ENCODE results near the gene CISTR. TPM values are rescaled to one million over a fixed set of nuclear protein-coding genes. Genes with fewer than 3 reads are reported as not detected.
"Not testable (repeated sequence)": the region's sequence is repeated elsewhere in the genome, so short reads cannot be mapped to it uniquely, and the experiment has no call there.

The CISTR gene
- polyA plus RNA-seq, 1 donor: not detected

DNA sequence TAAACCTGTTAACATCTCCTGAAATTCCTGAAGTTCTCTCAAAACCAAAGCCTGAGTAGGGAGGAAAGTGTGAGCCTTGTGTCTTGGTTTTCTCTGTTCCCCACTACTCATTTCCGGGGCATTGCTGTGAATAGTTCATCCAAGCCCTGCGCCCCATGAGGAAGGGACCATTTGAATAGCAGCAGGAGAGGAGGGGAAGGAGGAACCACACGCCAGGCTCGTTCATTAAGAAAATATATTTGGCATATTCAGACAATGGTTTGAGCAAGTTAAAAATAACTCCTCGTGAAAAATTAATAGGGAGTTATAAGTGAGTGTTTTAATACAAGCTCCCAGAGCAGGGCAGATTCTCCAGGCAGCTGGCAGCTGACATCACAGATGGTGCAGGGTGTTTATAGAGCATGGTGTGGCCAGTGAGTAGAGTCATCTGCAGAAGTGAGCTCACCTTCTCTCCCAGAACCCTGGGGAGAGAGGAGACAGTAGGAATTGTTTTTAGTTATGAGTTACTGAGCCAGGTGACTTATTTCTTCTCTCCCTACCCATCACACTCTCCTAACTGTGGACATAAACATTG lies 29.5 kb upstream of the CISTR start:
- no peak overlapping the region for H3K4me3 ChIP-seq (ENCODE audit: low read length)
- no peaks in the 10 kb centered on the region for H3K4me1 ChIP-seq (ENCODE audit: control insufficient read depth, insufficient read depth, low read length)
- peaks cover 72% of the 10 kb centered on the region for H3K27me3 ChIP-seq (ENCODE audit: control insufficient read depth, insufficient read depth, low read length)
- 80% methylated on average over 2 of the region's 5 CpGs for WGBS (ENCODE audit: insufficient coverage, low lambda C conversion rate)
- H3K36me3 ChIP-seq (ENCODE audit: control insufficient read depth, insufficient read depth, low read length): no peaks in the 10 kb centered on the region
- no peak overlapping the region for H3K27ac ChIP-seq (ENCODE audit: low read length)
- no peak for DNase-seq
- H3K9me3 ChIP-seq (ENCODE audit: control insufficient read depth, low read depth, low read length): no peaks in the 10 kb centered on the region

GRCh38 chr12:53780323-53780722 lies 28.5 kb upstream of the CISTR start:
- Histone ChIP-seq H3K9me3 (ENCODE audit: control insufficient read depth, low read depth, low read length) (no peaks in the 10 kb centered on the region), H3K27ac (ENCODE audit: low read length) (no peak overlapping the region), H3K27me3 (ENCODE audit: control insufficient read depth, insufficient read depth, low read length) (peaks cover 75% of the 10 kb centered on the region), H3K4me3 (ENCODE audit: low read length) (no peak overlapping the region), H3K36me3 (ENCODE audit: control insufficient read depth, insufficient read depth, low read length) (no peaks in the 10 kb centered on the region), H3K4me1 (ENCODE audit: control insufficient read depth, insufficient read depth, low read length) (no peaks in the 10 kb centered on the region)
- 24% methylated on average over 2 of the region's 3 CpGs for WGBS (ENCODE audit: insufficient coverage, low lambda C conversion rate)
- DNase-seq: no peak

GRCh38 chr12:53779679-53780078 lies 27.9 kb upstream of the CISTR start:
- whole genome bisulfite sequencing (ENCODE audit: insufficient coverage, low lambda C conversion rate): 100% methylated on average over 1 of the region's 7 CpGs
- peaks cover 69% of the 10 kb centered on the region for H3K27me3 ChIP-seq (ENCODE audit: control insufficient read depth, insufficient read depth, low read length)
- not testable (repeated sequence) for H3K4me1 ChIP-seq (ENCODE audit: control insufficient read depth, insufficient read depth, low read length); DNase-seq; H3K9me3 ChIP-seq (ENCODE audit: control insufficient read depth, low read depth, low read length); H3K27ac ChIP-seq (ENCODE audit: low read length); H3K36me3 ChIP-seq (ENCODE audit: control insufficient read depth, insufficient read depth, low read length); H3K4me3 ChIP-seq (ENCODE audit: low read length)

DNA sequence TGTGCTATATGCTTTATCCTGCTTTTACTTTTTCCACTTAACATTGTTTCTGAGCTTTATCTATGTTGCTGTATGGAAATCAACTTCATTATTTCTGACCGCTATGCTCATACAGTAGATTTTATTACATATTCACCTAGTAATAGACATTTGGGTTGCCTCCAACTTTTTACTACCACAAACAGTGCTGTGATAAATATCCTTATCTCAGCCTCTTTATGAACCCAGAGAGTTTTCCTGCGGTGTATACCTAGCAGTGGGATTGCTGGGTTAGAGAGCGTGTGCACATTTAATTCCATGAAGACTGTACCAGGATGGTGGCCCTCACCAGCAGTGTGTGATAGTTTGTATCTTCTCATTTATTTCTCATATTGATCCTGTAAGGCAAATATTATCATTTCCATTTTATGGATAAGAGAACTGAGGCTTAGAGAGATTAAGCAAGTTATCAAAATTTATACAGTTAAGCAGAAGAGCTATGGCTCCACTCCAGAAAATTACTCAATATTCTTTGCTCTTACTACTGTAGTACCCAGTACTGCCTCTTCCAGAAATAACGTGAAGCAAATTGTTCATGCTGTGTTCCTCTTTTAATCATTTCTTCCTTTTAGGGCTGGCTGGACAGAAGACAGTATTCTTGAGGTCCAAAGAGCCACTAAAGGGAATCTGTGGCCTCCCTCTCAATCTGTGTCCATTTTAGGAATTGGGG lies 26.3 kb upstream of the CISTR start:
- no peak for DNase-seq
- Histone ChIP-seq H3K27ac (ENCODE audit: low read length) (no peak overlapping the region), H3K4me3 (ENCODE audit: low read length) (no peak overlapping the region), H3K9me3 (ENCODE audit: control insufficient read depth, low read depth, low read length) (no peaks in the 10 kb centered on the region), H3K27me3 (ENCODE audit: control insufficient read depth, insufficient read depth, low read length) (peaks cover 64% of the 10 kb centered on the region), H3K36me3 (ENCODE audit: control insufficient read depth, insufficient read depth, low read length) (no peaks in the 10 kb centered on the region), H3K4me1 (ENCODE audit: control insufficient read depth, insufficient read depth, low read length) (no peaks in the 10 kb centered on the region)
- WGBS (ENCODE audit: insufficient coverage, low lambda C conversion rate): no CpG with 5 or more reads among the region's 4 CpGs

DNA sequence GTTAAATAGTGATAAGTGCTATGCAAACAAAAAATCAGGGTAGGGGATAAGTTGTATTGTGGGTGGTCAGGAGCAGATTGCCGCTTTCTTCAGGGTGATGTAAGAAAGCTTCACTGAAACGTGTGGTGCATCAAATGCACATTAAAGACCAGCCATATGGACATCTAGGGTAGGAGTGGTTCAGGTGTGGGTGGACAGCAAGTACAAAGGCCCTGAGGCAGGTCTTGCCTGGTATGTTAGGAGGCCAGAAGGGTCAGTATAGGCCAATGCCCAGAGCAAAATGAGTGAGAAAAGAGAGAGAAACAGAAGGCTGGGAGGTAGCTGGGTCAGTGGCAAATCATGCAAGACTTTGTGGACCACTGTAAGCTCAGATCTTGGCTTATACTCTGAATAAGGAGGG lies 25.6 kb upstream of the CISTR start:
- WGBS (ENCODE audit: insufficient coverage, low lambda C conversion rate): no CpG with 5 or more reads among the region's 2 CpGs

DNA sequence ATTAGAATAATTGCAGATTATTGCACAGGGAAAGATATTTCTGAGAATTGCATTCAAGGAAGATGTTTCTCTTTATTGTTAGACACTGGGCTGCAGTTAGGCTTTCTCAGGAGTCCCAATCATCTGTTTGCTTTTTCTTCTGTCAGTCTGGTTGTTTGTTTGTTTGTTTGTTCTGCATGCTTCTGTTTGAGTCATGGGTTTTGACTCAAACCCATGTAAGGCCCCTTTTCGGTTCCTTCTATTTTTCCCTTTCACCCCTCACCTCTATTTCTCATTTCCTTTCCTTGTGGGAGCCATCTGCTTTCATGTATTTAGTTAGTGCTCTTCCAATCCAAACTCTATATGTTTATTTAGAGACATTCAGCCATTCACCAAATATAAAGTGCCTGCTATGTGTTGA lies 25.1 kb upstream of the CISTR start:
- no peaks in the 10 kb centered on the region for H3K36me3 ChIP-seq (ENCODE audit: control insufficient read depth, insufficient read depth, low read length)
- H3K4me3 ChIP-seq (ENCODE audit: low read length): no peak overlapping the region
- DNase-seq: no peak
- H3K27me3 ChIP-seq (ENCODE audit: control insufficient read depth, insufficient read depth, low read length): peaks cover 60% of the 10 kb centered on the region
- WGBS (ENCODE audit: insufficient coverage, low lambda C conversion rate): 88% methylated on average over 1 of the region's 1 CpG
- H3K9me3 ChIP-seq (ENCODE audit: control insufficient read depth, low read depth, low read length): no peaks in the 10 kb centered on the region
- no peaks in the 10 kb centered on the region for H3K4me1 ChIP-seq (ENCODE audit: control insufficient read depth, insufficient read depth, low read length)
- no peak overlapping the region for H3K27ac ChIP-seq (ENCODE audit: low read length)

More for the DNA sequence above, 25.6 kb upstream of the CISTR start:
- Histone ChIP-seq H3K27ac (ENCODE audit: low read length) (no peak overlapping the region), H3K4me3 (ENCODE audit: low read length) (no peak overlapping the region), H3K4me1 (ENCODE audit: control insufficient read depth, insufficient read depth, low read length) (no peaks in the 10 kb centered on the region), H3K9me3 (ENCODE audit: control insufficient read depth, low read depth, low read length) (no peaks in the 10 kb centered on the region), H3K27me3 (ENCODE audit: control insufficient read depth, insufficient read depth, low read length) (peaks cover 61% of the 10 kb centered on the region), H3K36me3 (ENCODE audit: control insufficient read depth, insufficient read depth, low read length) (no peaks in the 10 kb centered on the region)
- DNase-seq: no peak

DNA sequence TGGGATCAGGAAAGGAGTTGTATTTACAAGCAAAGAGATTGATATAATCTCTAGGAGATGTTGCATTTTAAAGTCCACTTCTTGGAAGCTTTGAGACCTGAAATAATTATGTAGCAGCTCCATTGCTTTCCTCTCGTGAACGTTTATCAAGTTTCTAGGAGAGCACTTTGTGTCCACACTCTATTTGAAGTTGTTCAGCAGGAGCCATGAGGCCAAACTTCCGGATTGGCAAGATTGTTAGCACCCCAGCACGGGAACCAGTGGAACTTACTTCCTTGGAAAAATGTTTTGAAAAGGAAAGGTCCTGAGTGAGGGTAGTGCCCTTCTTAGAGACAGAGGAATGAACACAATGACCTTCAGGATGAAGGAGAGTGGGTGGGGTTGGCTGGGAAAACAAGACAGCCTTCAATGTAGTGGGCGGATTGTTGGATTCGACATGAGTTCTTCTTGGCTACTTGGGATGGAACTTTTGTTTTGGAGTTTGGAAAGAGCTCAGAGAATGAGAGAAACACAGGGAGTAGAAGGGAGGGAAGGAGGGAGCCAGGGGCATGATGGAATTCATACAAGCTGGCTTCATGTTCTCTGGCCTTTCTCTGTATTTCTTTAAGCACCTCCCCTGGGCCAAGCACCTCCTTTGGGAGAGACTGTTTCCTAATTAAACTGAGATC lies 23.8 kb upstream of the CISTR start:
- Histone ChIP-seq H3K4me1 (ENCODE audit: control insufficient read depth, insufficient read depth, low read length) (no peaks in the 10 kb centered on the region), H3K27me3 (ENCODE audit: control insufficient read depth, insufficient read depth, low read length) (peaks cover 57% of the 10 kb centered on the region), H3K9me3 (ENCODE audit: control insufficient read depth, low read depth, low read length) (no peaks in the 10 kb centered on the region), H3K36me3 (ENCODE audit: control insufficient read depth, insufficient read depth, low read length) (no peaks in the 10 kb centered on the region), H3K4me3 (ENCODE audit: low read length) (no peak overlapping the region), H3K27ac (ENCODE audit: low read length) (no peak overlapping the region)
- no peak for DNase-seq
- 100% methylated on average over 1 of the region's 6 CpGs for WGBS (ENCODE audit: insufficient coverage, low lambda C conversion rate)

GRCh38 chr12:53770281-53770680 lies 18.5 kb upstream of the CISTR start:
- no peak overlapping the region for H3K4me3 ChIP-seq (ENCODE audit: low read length)
- no peaks in the 10 kb centered on the region for H3K4me1 ChIP-seq (ENCODE audit: control insufficient read depth, insufficient read depth, low read length)
- no peak overlapping the region for H3K27ac ChIP-seq (ENCODE audit: low read length)
- no peak for DNase-seq
- H3K27me3 ChIP-seq (ENCODE audit: control insufficient read depth, insufficient read depth, low read length): peaks cover 53% of the 10 kb centered on the region
- H3K36me3 ChIP-seq (ENCODE audit: control insufficient read depth, insufficient read depth, low read length): no peaks in the 10 kb centered on the region
- no peaks in the 10 kb centered on the region for H3K9me3 ChIP-seq (ENCODE audit: control insufficient read depth, low read depth, low read length)

DNA sequence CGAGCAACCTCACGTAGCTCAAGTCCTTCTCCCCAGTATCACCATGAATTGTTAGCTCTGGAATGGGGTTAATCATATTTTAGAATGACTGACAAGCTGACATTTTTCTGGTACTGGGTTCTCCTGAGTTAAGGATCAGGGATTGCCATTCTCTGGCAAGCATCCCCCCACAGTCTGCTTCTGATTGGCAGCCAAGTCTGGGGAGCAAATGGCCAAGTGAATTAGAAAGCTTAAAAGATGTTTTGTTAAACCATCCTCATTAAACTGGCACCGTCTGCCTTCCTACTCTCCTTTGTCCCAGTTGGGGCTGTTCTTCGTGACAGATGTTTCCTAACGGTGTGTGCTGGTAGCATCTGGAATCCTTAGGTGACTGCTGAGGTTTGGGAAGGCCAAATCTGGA lies 17.2 kb upstream of the CISTR start:
- Histone ChIP-seq H3K36me3 (ENCODE audit: control insufficient read depth, insufficient read depth, low read length) (no peaks in the 10 kb centered on the region), H3K4me3 (ENCODE audit: low read length) (no peak overlapping the region), H3K9me3 (ENCODE audit: control insufficient read depth, low read depth, low read length) (no peaks in the 10 kb centered on the region), H3K27ac (ENCODE audit: low read length) (no peak overlapping the region), H3K4me1 (ENCODE audit: control insufficient read depth, insufficient read depth, low read length) (no peaks in the 10 kb centered on the region), H3K27me3 (ENCODE audit: control insufficient read depth, insufficient read depth, low read length) (peaks cover 64% of the 10 kb centered on the region)
- DNase-seq: no peak
- no CpG with 5 or more reads among the region's 5 CpGs for WGBS (ENCODE audit: insufficient coverage, low lambda C conversion rate)

DNA sequence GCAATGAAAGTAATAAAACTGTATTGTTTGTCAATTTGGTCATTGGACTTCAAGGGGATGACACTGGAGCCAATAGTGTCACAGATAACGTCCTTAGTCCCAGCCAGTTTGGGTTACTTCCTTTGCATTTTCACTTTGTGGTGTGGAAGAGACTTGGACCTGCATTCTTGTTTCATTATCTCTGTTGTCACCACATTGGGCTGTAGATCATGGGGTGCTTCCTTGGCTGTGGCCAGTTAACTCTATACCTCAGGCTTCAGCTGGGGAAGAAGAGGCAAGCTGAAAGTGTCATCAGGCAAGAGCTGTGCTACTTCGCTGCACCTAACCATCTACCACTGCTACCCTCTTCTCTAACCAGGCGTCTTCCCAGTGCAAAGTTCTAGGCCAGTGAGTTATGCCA lies 15.1 kb upstream of the CISTR start:
- Histone ChIP-seq H3K27me3 (ENCODE audit: control insufficient read depth, insufficient read depth, low read length) (peaks cover 68% of the 10 kb centered on the region), H3K4me1 (ENCODE audit: control insufficient read depth, insufficient read depth, low read length) (no peaks in the 10 kb centered on the region), H3K9me3 (ENCODE audit: control insufficient read depth, low read depth, low read length) (no peaks in the 10 kb centered on the region), H3K27ac (ENCODE audit: low read length) (no peak overlapping the region), H3K4me3 (ENCODE audit: low read length) (no peak overlapping the region), H3K36me3 (ENCODE audit: control insufficient read depth, insufficient read depth, low read length) (no peaks in the 10 kb centered on the region)
- no peak for DNase-seq
- WGBS (ENCODE audit: insufficient coverage, low lambda C conversion rate): 60% methylated on average over 1 of the region's 3 CpGs

Measured in large intestine (tissue), 3 donors.